Stimulated activated memory B cell treated with anti-CD40 and anti-IgM and Interleukin-4, amounts not matched to agents 10 μg/mL and 1 μg/mL and 100 μg/mL, for 72 hours (primary cell): Measurements from ENCODE around the gene SPRN.

ENCODE experiments used
- ATAC-seq: fragments of 150-1000 bp; cut with Tn5 transposase; 2 replicates; pipeline ENCODE4 v1.10.0; 2021
- H3K27ac Mint-ChIP-seq: one replicate; pipeline ENCODE4 v1.8.0; 2022; ENCODE audit warnings: mild to moderate bottlenecking, mixed read lengths
- H3K27me3 Mint-ChIP-seq: one replicate; pipeline ENCODE4 v1.8.0; 2022; ENCODE audit warnings: mixed read lengths
- H3K36me3 Mint-ChIP-seq: one replicate; pipeline ENCODE4 v1.8.0; 2022; ENCODE audit warnings: mixed read lengths
- H3K4me1 Mint-ChIP-seq: one replicate; pipeline ENCODE4 v1.8.0; 2022; ENCODE audit warnings: mixed read lengths
- H3K4me3 Mint-ChIP-seq: one replicate; pipeline ENCODE4 v1.8.0; 2022; ENCODE audit warnings: mild to moderate bottlenecking, moderate library complexity, mixed read lengths
- H3K9me3 Mint-ChIP-seq: one replicate; pipeline ENCODE4 v1.8.0; 2022; ENCODE audit warnings: mixed read lengths

The SPRN gene

DNA sequence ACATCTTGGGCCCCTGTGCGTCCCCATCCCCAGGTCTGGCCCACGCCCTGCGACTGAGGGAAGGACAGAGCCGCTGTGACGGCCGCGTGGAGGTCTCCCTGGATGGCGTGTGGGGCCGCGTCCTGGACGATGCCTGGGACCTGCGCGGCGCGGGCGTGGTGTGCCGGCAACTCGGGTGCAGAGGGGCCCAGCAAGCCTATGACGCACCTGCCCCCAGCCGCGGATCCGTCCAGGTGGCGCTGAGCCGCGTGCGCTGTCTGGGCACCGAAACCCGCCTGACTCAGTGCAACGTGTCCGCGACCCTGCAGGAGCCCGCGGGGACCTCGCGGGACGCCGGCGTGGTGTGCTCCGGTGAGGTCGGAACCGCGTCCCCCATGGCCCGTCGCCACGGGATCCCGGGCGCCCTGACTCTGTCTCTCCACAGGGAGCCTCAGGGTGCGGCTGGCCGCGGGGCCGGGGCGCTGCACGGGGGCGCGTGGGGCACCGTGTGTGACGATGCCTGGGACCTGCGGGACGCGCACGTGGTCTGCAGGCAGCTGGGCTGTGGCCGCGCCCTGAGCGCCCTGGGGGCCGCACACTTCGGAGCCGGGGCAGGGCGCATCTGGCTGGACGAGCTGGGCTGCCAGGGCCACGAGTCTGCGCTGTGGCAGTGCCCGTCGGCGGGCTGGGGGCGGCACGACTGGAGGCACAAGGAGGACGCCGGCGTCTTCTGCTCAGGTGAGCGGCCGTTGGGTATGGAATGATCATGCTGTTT lies 35.2 kb upstream of the SPRN start:
- H3K36me3 Mint-ChIP-seq, result peaks cover 8% of the 10 kb centered on the region
- H3K4me1 Mint-ChIP-seq, result no peaks in the 10 kb centered on the region
- H3K27me3 Mint-ChIP-seq, result no peaks in the 10 kb centered on the region
- peak; percentile 47 for ATAC-seq
- H3K27ac Mint-ChIP-seq, result no peak overlapping the region
- H3K4me3 Mint-ChIP-seq, result no peak overlapping the region
- no peaks in the 10 kb centered on the region for H3K9me3 Mint-ChIP-seq

DNA sequence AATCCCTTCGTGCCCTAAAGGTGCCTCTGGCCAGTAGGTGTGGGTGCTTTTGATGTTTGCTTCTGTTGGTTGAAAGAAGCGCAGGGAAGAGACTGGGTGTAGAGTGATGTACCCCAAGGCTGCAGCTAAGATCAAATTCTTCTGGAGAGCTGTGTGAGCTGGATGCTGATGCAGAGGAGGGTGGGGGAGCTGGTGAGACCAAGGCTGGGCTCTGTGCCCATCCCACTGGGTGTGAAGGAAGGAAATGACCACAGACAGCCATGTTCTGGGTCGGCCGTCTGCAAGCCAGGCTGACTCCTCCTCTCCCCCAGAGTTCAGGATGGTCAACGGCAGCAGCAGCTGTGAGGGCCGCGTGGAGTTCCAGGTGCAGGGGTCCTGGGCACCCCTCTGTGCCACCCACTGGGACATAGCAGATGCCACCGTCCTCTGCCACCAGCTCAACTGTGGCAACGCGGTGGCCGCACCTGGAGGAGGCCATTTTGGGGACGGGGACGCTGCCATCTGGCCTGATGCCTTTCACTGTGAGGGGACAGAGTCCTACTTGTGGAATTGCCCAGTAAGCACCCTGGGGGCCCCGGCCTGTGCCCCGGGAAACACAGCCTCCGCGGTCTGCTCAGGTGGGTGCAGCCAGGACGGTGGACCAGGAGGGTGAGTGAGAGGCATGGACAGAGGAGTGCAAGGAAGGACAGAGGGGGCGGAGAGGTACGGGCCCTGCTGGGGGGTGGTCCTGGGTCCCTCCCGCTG lies 34.5 kb upstream of the SPRN start:
- Mint-ChIP-seq H3K27me3 (no peaks in the 10 kb centered on the region), H3K36me3 (peaks cover 8% of the 10 kb centered on the region), H3K4me1 (no peaks in the 10 kb centered on the region), H3K9me3 (no peaks in the 10 kb centered on the region), H3K4me3 (no peak overlapping the region), H3K27ac (no peak overlapping the region)
- ATAC-seq, result peak; percentile 31

DNA sequence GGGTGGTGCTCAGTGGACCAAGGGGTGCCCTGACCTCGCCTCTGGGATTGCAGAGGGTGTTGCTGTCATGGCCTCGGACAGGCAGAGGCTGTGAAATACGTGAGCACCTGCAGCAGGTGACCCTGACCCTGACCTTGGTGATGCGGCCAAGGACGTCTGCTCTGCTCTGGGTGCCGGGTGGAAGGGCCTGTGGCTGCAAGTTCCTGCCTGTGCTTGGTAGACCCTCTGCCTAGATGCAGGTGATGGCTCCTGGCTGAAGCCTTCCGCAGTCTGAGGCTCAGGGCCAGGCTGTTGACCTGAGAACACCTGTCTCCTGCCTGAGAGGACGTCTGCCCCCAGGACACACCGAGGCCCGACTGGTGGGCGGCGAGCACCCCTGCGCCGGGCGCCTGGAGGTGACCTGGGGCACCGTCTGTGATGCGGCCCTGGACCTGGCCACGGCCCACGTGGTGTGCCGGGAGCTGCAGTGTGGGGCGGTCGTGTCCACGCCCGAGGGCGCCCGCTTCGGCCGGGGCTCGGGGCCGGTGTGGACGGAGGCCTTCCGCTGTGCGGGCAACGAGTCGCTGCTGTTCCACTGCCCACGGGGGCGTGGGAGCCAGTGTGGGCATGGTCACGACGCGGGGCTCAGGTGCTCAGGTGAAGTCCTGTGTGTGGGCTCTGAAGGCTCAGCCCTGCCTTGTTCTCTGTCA lies 33.7 kb upstream of the SPRN start:
- no peaks in the 10 kb centered on the region for H3K9me3 Mint-ChIP-seq
- H3K4me1 Mint-ChIP-seq, result no peaks in the 10 kb centered on the region
- ATAC-seq, result peak; percentile 7
- no peak overlapping the region for H3K27ac Mint-ChIP-seq
- H3K36me3 Mint-ChIP-seq, result peaks cover 8% of the 10 kb centered on the region
- H3K27me3 Mint-ChIP-seq, result no peaks in the 10 kb centered on the region
- no peak overlapping the region for H3K4me3 Mint-ChIP-seq

DNA sequence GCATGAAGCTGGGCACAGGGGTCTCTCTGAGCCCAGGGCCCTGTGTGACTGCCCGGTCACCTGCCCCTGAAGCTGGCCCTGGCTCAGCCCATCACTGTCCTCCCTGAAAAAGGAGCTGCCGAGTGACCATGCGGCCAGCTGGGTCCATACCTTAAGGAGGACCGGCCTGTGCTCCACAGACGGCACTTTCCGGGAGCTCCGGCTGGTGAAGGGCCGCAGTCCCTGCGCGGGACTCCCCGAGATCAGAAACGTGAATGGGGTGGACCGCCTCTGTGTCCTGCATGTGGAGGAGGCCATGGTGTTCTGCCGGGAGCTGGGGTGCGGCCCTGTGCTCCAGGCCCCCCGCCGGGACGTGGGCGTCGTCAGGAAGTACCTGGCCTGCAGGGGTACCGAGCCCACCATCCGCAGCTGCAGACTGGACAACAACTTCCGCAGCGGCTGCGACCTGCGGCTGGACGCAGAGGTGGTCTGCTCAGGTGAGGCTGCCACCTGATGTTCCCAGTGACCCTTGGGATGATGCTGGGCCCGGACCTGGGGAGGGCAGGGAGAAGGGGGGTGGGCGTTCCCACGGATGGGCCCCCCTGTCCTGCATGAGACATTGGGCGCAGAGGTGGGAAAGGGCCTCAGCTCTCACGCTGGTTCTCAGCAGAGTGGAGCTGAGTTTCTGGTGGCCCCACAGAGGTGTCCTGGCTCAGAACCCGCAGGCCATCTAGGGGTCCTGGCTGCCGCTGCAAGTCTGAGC lies 32.8 kb upstream of the SPRN start:
- Mint-ChIP-seq H3K27ac (no peak overlapping the region), H3K4me3 (no peak overlapping the region), H3K27me3 (no peaks in the 10 kb centered on the region), H3K4me1 (no peaks in the 10 kb centered on the region), H3K9me3 (no peaks in the 10 kb centered on the region), H3K36me3 (peaks cover 8% of the 10 kb centered on the region)
- no peak for ATAC-seq

DNA sequence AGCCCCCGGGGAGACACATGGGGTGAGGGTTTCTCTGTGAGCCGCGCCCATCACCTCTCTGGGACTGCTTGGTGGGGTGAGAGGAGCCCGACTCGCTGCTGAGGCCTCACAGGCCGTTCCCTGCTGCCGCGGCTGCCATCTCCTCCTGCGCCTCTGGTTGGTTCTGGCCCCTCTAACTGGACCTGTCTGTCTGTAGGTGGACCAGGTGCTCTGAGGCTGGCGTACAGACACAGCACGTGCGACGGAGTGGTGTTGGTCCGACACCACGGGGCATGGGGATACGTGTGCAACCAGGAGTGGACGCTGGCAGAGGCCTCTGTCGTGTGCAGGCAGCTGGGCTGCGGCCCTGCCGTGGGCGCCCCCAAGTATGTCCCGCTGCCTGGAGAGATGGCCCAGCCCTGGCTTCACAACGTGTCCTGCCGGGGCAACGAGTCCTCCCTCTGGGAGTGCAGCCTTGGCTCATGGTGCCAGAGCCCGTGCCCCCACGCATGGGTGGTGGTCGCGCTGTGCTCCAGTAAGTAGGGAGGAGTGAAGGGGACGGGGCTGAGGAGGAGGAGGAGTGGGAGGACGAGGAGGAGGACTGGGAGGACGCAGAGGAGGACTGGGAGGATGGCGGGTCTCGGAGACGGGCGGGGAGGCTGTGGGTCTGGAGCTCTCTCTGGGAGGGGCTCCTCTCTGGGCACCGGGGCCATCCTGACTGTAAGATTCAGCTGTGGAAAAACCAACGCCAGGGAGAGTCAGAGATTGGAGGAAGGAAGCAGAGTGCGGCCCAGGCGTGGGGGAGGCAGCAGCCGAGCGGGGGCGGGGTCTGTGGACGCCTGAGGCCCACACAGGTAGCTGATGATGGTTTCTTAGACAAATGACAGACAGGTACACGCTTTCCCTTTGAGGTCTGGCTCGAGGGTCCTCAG lies 31.9 kb upstream of the SPRN start:
- no peak overlapping the region for H3K27ac Mint-ChIP-seq
- no peak overlapping the region for H3K4me3 Mint-ChIP-seq

DNA sequence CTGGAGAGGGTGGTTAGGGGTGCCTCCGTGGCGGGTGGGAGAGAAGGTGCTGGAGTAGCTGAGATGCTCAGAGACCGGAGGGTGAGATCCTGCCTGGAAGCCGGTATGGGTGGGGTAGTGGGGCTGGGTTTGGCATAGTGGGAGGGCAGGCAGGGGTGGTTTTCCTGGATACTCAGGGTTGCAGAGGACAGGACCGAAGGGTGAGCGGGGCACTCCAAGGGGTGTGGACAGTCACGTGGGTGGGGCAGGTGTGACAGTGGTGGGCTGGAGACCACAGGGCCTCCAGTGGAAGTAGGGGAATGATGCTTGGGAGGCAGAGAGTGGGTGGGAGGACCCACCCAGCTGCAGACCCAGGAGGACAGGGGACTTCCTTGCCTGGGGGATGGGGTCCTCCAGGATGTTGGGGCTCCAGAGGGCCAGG lies 31.2 kb upstream of the SPRN start:
- no peaks in the 10 kb centered on the region for H3K36me3 Mint-ChIP-seq
- no peak overlapping the region for H3K27ac Mint-ChIP-seq
- no peak for ATAC-seq
- no peaks in the 10 kb centered on the region for H3K4me1 Mint-ChIP-seq
- H3K27me3 Mint-ChIP-seq, result no peaks in the 10 kb centered on the region
- no peaks in the 10 kb centered on the region for H3K9me3 Mint-ChIP-seq
- H3K4me3 Mint-ChIP-seq, result no peak overlapping the region

More for the DNA sequence above, 31.9 kb upstream of the SPRN start:
- no peak for ATAC-seq
- H3K9me3 Mint-ChIP-seq, result no peaks in the 10 kb centered on the region
- peaks cover 2% of the 10 kb centered on the region for H3K36me3 Mint-ChIP-seq
- H3K27me3 Mint-ChIP-seq, result no peaks in the 10 kb centered on the region
- no peaks in the 10 kb centered on the region for H3K4me1 Mint-ChIP-seq

DNA sequence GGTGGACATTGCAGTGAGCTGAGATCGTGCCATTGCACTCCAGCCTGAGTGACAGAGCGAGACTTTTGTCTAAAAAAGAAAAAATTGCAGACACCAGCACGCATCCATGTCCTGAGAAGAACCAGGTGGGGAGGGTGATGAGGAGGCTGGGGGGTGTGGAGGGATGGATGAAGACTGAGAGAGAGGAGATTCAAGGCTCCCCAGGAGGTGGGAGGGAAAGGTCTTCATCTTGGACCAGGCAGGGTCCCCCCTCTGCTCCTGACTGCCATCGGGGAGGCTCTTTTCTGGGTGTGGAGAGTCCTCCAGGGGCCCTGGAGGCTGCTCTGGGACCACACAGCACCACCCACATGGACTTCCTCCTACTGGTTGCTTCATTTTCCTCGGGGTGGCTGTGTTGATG lies 30.8 kb upstream of the SPRN start:
- no peaks in the 10 kb centered on the region for H3K36me3 Mint-ChIP-seq
- H3K27me3 Mint-ChIP-seq, result no peaks in the 10 kb centered on the region
- no peak for ATAC-seq
- H3K9me3 Mint-ChIP-seq, result no peaks in the 10 kb centered on the region
- H3K4me3 Mint-ChIP-seq, result no peak overlapping the region
- no peaks in the 10 kb centered on the region for H3K4me1 Mint-ChIP-seq
- H3K27ac Mint-ChIP-seq, result no peak overlapping the region

DNA sequence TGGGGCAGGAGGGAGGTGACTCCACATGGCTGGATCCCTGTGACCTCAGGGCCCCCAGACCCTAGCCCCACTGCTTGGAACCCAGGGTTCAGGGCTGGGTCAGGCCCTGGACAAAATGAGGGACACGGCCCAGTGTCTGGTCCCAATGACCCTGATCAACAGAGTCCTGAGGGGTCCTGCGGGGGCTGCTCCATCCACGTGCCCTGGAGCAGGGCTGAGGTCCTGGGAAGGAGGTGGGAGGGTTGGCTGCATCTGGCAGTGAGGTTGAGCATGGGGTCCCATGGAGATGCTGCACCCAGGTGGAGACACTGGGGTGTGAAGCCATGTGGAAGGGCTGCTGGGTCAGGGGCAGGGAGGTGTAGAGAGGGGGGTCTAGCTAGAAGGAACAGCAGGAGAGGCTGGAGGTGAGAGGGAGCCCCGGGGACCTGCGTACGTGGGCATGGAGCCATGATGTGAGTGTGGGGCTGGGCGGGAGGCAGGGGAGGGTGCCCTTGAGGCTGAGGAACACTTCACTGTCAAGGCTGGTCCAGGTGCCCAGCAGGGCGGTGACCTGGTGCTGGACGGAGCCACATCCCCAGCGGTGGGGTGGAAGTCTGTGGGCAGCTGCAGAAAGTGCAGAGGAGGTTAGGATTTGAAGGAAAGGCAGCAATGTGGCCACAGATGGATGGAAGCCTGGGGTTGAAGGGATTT lies 29.9 kb upstream of the SPRN start:
- H3K4me1 Mint-ChIP-seq, result no peaks in the 10 kb centered on the region
- no peak overlapping the region for H3K27ac Mint-ChIP-seq
- no peaks in the 10 kb centered on the region for H3K36me3 Mint-ChIP-seq
- peaks cover 2% of the 10 kb centered on the region for H3K9me3 Mint-ChIP-seq
- H3K4me3 Mint-ChIP-seq, result no peak overlapping the region
- peak; percentile 18 for ATAC-seq
- H3K27me3 Mint-ChIP-seq, result no peaks in the 10 kb centered on the region

DNA sequence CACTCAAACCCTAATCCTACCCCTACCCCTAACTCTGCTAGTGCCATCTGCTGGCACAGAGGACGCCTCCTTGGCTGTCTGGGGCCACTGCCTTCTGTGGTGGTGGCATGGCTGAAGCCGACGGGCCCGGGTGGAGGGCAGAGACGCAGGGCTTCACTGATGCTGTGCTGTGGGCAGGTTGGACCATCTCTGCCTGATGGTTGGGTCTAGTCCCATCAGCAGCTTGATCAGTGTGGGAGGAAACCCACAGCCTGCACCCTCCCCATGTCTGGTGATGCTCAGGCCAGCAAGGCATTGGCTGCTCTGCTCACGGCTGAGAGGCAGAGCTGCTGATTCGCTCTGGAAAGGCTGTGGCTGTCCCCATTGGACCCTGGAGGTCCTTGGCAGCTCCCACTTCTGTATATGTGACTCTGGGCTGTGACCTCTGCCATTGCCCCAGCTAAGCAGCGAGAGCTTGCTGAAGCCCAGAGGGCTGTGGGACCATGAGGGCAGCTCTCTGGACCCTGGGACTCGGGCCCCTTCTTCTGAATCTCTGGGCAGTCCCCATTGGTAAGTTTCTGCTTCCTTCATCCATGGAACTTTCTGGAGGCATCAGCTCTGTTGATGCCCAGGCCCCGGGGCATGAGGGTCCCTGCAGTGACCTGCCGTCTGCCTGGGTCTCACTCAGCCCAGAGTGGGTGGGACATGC lies 29.2 kb upstream of the SPRN start, which contains the start of gene SCART1:
SCART1 (plus strand) TSS at position 430 of the 688 bp plus-strand sequence; CDS start at position 483, 53 bp downstream.
- Mint-ChIP-seq H3K4me1 (no peaks in the 10 kb centered on the region), H3K9me3 (peaks cover 5% of the 10 kb centered on the region), H3K27me3 (no peaks in the 10 kb centered on the region), H3K4me3 (no peak within 1 kb of the TSS), H3K36me3 (peaks cover 3% of the 10 kb centered on the region), H3K27ac (no peak within 1 kb of the TSS)
- no peak for ATAC-seq

DNA sequence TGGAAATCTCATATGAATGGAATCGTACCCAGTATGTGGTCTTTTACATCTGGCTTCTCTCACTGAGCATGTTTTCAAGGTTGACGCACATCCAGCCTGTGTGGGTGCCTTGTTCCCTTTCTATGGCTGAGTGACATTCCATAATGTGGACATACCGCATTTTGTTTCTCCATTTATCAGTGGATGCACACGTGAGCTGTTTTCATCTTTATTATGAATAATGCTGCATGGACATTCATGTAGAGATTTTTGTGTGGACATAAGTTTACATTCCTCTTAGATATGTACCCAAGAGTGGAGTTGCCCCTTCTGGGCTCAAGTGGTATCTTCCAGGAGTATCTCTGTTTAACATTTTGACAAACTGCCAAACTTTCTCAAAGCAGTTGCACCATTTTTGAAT lies 28.0 kb upstream of the SPRN start:
- Mint-ChIP-seq H3K4me3 (no peak overlapping the region), H3K9me3 (peaks cover 14% of the 10 kb centered on the region), H3K36me3 (peaks cover 16% of the 10 kb centered on the region), H3K27ac (no peak overlapping the region), H3K27me3 (no peaks in the 10 kb centered on the region), H3K4me1 (no peaks in the 10 kb centered on the region)
- ATAC-seq, result no peak

DNA sequence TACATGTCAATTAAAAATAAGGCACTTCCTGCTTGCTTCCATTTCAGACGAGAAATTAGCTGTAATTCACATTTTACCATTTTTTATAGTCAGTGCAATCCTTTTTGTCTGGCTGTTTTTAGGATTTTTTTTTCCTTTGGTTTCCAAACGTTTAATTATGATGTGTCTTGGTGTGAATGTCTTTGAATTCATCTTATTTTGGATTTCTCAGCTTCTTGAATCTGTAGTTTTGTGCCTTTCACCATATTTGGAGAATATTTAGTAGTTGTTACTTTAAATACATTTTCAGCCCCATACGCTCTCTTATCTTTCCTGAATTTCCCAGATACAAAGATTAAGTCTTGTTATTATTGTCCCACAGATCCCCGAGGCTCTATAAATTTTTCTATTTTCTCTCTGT lies 26.9 kb upstream of the SPRN start:
- Mint-ChIP-seq H3K27ac (no peak overlapping the region), H3K9me3 (peaks cover 22% of the 10 kb centered on the region), H3K27me3 (no peaks in the 10 kb centered on the region), H3K36me3 (peaks cover 27% of the 10 kb centered on the region), H3K4me3 (no peak overlapping the region), H3K4me1 (no peaks in the 10 kb centered on the region)
- ATAC-seq, result no peak

DNA sequence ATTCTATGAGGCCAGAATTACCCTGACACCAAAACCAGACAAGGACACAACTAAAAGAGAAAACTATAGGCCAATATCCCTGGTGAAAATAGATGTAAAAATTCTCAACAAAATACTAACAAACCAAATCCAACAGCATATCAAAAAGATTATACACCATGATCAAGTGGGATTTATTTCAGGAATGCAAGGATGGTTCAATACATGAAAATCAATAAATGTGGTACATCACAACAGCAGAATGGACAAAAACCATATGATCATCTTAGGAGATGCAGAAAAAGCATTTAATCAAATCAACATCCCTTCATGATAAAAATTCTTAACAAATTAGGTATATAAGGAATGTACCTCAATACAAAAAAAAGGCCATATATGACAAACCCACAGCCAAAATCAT lies 23.7 kb upstream of the SPRN start:
- Mint-ChIP-seq H3K4me3 (no peak overlapping the region), H3K4me1 (no peaks in the 10 kb centered on the region), H3K36me3 (peaks cover 36% of the 10 kb centered on the region), H3K9me3 (peaks cover 27% of the 10 kb centered on the region), H3K27ac (no peak overlapping the region), H3K27me3 (peaks cover 12% of the 10 kb centered on the region)
- no peak for ATAC-seq

DNA sequence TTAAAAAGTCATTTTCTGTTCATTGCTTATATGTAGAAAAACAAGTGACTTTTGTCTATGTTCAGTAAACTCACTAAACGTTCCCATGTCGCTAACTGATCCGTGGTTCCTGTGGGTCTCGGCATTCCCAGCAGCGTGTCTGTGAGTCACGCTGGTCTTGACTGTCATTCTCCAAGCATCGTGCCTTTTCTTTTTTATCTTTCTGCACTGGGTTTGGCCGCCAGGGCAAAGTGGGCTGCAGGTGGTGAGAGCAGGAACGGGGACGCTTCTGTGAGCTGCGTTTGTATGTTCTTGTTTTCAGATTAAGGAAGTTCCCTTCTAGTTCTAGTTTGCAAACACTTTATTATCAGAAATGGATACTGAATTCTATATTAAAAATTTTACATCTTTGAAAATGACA lies 22.6 kb upstream of the SPRN start:
- ATAC-seq, result no peak
- H3K27me3 Mint-ChIP-seq, result peaks cover 12% of the 10 kb centered on the region
- H3K36me3 Mint-ChIP-seq, result peaks cover 36% of the 10 kb centered on the region
- peaks cover 9% of the 10 kb centered on the region for H3K4me1 Mint-ChIP-seq
- H3K4me3 Mint-ChIP-seq, result no peak overlapping the region
- no peak overlapping the region for H3K27ac Mint-ChIP-seq
- H3K9me3 Mint-ChIP-seq, result peaks cover 27% of the 10 kb centered on the region
